Neural cell (in vitro differentiated cells): Measurements from ENCODE around the gene TENM3. TPM values are rescaled to one million over a fixed set of nuclear protein-coding genes. Genes with fewer than 3 reads are reported as not detected.

Experiments
- H2AFZ ChIP-seq: fragments of 200-600, 300-800 bp; sonication (generic), shearing (Covaris generic); 2 replicates; pipeline ENCODE4 v1.6.0; 2014; ENCODE audit warnings: low read depth, mild to moderate bottlenecking, antibody characterized with exemption, low read length, moderate library complexity
- H3F3A ChIP-seq: fragments of 200-600 bp; shearing (Covaris generic); 2 replicates; pipeline ENCODE4 v1.6.1; 2016; ENCODE audit warnings: mild to moderate bottlenecking, moderate library complexity, mixed read lengths, antibody characterized with exemption, low read length; ENCODE audit not compliant: insufficient read depth, poor library complexity, severe bottlenecking
- H3K27ac ChIP-seq: fragments of 200-600, 300-800 bp; sonication (generic), shearing (Covaris generic); 2 replicates; pipeline ENCODE4 v1.5.1; 2014; ENCODE audit warnings: mild to moderate bottlenecking, low read length, moderate library complexity
- H3K27me3 ChIP-seq: fragments of 300-800, 200-600 bp; sonication (generic), shearing (Covaris generic); 2 replicates; pipeline ENCODE4 v1.6.0; 2014; ENCODE audit warnings: mild to moderate bottlenecking, low read depth, low read length, moderate library complexity; ENCODE audit not compliant: insufficient read depth
- H3K36me3 ChIP-seq: fragments of 300-800, 200-600 bp; sonication (generic), shearing (Covaris generic); 2 replicates; pipeline ENCODE4 v1.5.1; 2014; ENCODE audit warnings: mild to moderate bottlenecking, antibody characterized with exemption, low read length, moderate library complexity; ENCODE audit not compliant: insufficient read depth
- H3K4me2 ChIP-seq: fragments of 300-800, 200-600 bp; sonication (generic), shearing (Covaris generic); 2 replicates; pipeline ENCODE4 v1.6.0; 2014; ENCODE audit warnings: mild to moderate bottlenecking, low read length
- H3K4me3 ChIP-seq: fragments of 300-800, 200-600 bp; sonication (generic), shearing (Covaris generic); 2 replicates; pipeline ENCODE4 v1.5.1; 2014; ENCODE audit warnings: mild to moderate bottlenecking, low read length, moderate library complexity
- H3K79me2 ChIP-seq: fragments of 200-600 bp; shearing (Covaris generic); replicated peaks from 2 replicates; pipeline ENCODE4 v1.6.0; 2014; ENCODE audit warnings: mild to moderate bottlenecking, low read length, moderate library complexity; ENCODE audit not compliant: insufficient read depth
- H3K9ac ChIP-seq: fragments of 300-800, 200-600 bp; sonication (generic), shearing (Covaris generic); 2 replicates; pipeline ENCODE4 v1.6.1; 2016; ENCODE audit warnings: mild to moderate bottlenecking, low read length, mixed read lengths
- H3K9me2 ChIP-seq: fragments of 200-600 bp; shearing (Covaris generic); 2 replicates; pipeline ENCODE4 v1.6.1; 2016; ENCODE audit warnings: mild to moderate bottlenecking, low read length, mixed read lengths; ENCODE audit not compliant: insufficient read depth
- H3K9me3 ChIP-seq: fragments of 200-600, 300-800 bp; sonication (generic), shearing (Covaris generic); 2 replicates; pipeline ENCODE4 v1.6.1; 2016; ENCODE audit warnings: mild to moderate bottlenecking, mixed run types, low read length, moderate library complexity, mixed read lengths
- H4K20me1 ChIP-seq: fragments of 200-600 bp; shearing (Covaris generic); 2 replicates; pipeline ENCODE4 v1.6.1; 2016; ENCODE audit warnings: mild to moderate bottlenecking, mixed run types; ENCODE audit not compliant: insufficient read depth
- CTCF ChIP-seq: fragments of 450-650 bp; IDR thresholded peaks from 2 replicates; pipeline ENCODE4 v1.5.1; 2014; ENCODE audit warnings: antibody characterized with exemption, mild to moderate bottlenecking, moderate library complexity; ENCODE audit not compliant: poor library complexity, severe bottlenecking
- EP300 ChIP-seq: fragments of 450-650 bp; conservative IDR thresholded peaks from 2 replicates; pipeline ENCODE4 v1.6.1; 2014; ENCODE audit warnings: antibody characterized with exemption, mild to moderate bottlenecking, moderate library complexity; ENCODE audit not compliant: poor library complexity, severe bottlenecking
- EZH2 ChIP-seq: fragments of 200-600, 300-800 bp; shearing (Covaris generic), sonication (generic); IDR thresholded peaks from 2 replicates; pipeline ENCODE4 v1.6.1; 2014; ENCODE audit warnings: antibody characterized with exemption, low read length, borderline replicate concordance, mild to moderate bottlenecking; ENCODE audit not compliant: insufficient read depth, poor library complexity, severe bottlenecking
- MXI1 ChIP-seq: fragments of 450-650 bp; conservative IDR thresholded peaks from 2 replicates; pipeline ENCODE4 v1.6.1; 2014; ENCODE audit warnings: antibody characterized with exemption, mild to moderate bottlenecking; ENCODE audit not compliant: poor library complexity, severe bottlenecking
- POLR2AphosphoS5 ChIP-seq: IDR thresholded peaks from 2 replicates; pipeline ENCODE4 v1.6.1; 2012
- RAD21 ChIP-seq: fragments of 450-650 bp; conservative IDR thresholded peaks from 2 replicates; pipeline ENCODE4 v1.6.1; 2014; ENCODE audit warnings: antibody characterized with exemption, mild to moderate bottlenecking, moderate library complexity
- REST ChIP-seq: IDR thresholded peaks from 2 replicates; pipeline ENCODE4 v1.6.1; 2012; ENCODE audit warnings: borderline replicate concordance
- SMC3 ChIP-seq: fragments of 450-650 bp; conservative IDR thresholded peaks from 2 replicates; pipeline ENCODE4 v1.6.1; 2014; ENCODE audit warnings: antibody characterized with exemption, mild to moderate bottlenecking, moderate library complexity; ENCODE audit not compliant: poor library complexity
- TAF1 ChIP-seq: IDR thresholded peaks from 2 replicates; pipeline ENCODE4 v1.6.1; 2012; ENCODE audit warnings: low read depth
- polyA plus RNA-seq: library from polyadenylated mRNA; depleted of rRNA; stranded (reverse); fragments of >200 nt; gene quantifications from 2 replicates; pipeline ENCODE4 v1.2.3, GENCODE V29; 2014

The TENM3 gene
- polyA plus RNA-seq, 1 donor from 2014 or later = 7.3 TPM

GRCh38 chr4:182400790-182401189, 157.6 kb downstream of the TENM3 start:
- H2AFZ ChIP-seq = no peak overlapping the region
- H3K36me3 ChIP-seq = no peaks in the 10 kb centered on the region
- H3K27me3 ChIP-seq = no peaks in the 10 kb centered on the region
- no peaks in the 10 kb centered on the region for H3K79me2 ChIP-seq
- H4K20me1 ChIP-seq = no peaks in the 10 kb centered on the region
- TF ChIP-seq SMC3 (no peak), POLR2AphosphoS5 (no peak), MXI1 (no peak)
- H3F3A ChIP-seq = no peaks in the 10 kb centered on the region
- H3K27ac ChIP-seq = no peak overlapping the region
- no peaks in the 10 kb centered on the region for H3K9me3 ChIP-seq
- H3K9me2 ChIP-seq = no peaks in the 10 kb centered on the region
- H3K9ac ChIP-seq = no peak overlapping the region
- no peak overlapping the region for H3K4me2 ChIP-seq
- no peak overlapping the region for H3K4me3 ChIP-seq

GRCh38 chr4:182404376-182404775, 161.2 kb downstream of the TENM3 start:
- TF ChIP-seq POLR2AphosphoS5 (no peak), TAF1 (no peak), MXI1 (no peak), CTCF (no peak), EZH2 (no peak), REST (no peak)
- Histone ChIP-seq H3K79me2 (no peaks in the 10 kb centered on the region), H3K9me3 (no peaks in the 10 kb centered on the region), H3K4me3 (no peak overlapping the region), H2AFZ (no peak overlapping the region), H3K36me3 (no peaks in the 10 kb centered on the region), H3K27me3 (no peaks in the 10 kb centered on the region), H3K9me2 (no peaks in the 10 kb centered on the region), H4K20me1 (no peaks in the 10 kb centered on the region), H3K4me2 (no peak overlapping the region), H3K27ac (no peak overlapping the region), H3F3A (no peaks in the 10 kb centered on the region), H3K9ac (no peak overlapping the region)

- Histone ChIP-seq H3K79me2 (no peaks in the 10 kb centered on the region), H3F3A (no peaks in the 10 kb centered on the region), H3K36me3 (no peaks in the 10 kb centered on the region), H2AFZ (no peak overlapping the region), H3K4me2 (no peak overlapping the region), H3K27ac (no peak overlapping the region), H3K27me3 (no peaks in the 10 kb centered on the region), H3K9me3 (no peaks in the 10 kb centered on the region), H3K9me2 (no peaks in the 10 kb centered on the region), H3K4me3 (no peak overlapping the region), H3K9ac (no peak overlapping the region), H4K20me1 (no peaks in the 10 kb centered on the region)
- TF ChIP-seq SMC3 = no peak
- TF ChIP-seq POLR2AphosphoS5 = no peak
- TF ChIP-seq EP300 = no peak
- no peak for TF ChIP-seq TAF1
- TF ChIP-seq CTCF = no peak
- no peak for TF ChIP-seq RAD21
- TF ChIP-seq REST = no peak
- no peak for TF ChIP-seq MXI1
- TF ChIP-seq EZH2 = no peak
These were observed 161.9 kb downstream of the TENM3 start for GRCh38 chr4:182405087-182405486.
